ENCODE results near the gene FAH. TPM values are rescaled to one million over a fixed set of nuclear protein-coding genes. Genes with fewer than 3 reads are reported as not detected.

The FAH gene
- total RNA-seq, 1 donor from 2014 or later, result 90.5 TPM

DNA sequence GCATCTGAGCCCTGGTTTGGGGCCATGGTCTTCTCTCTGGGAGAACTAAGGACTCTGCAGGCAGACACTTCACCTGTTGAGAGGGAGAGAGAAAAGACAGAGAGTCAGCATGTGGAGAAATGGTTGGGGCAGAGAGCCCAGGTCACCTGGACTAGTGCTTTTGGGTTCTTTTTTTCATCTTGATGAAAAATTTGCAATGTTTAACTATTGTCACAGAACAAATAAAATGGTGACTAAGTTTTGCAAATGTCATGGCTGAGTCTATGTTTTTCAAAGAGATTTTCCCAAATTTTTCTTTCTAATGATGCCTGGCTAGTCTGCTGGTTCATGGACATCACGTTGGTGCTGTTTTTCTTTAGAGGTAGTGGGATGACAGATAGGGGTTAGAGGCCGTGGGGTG, 17.8 kb downstream of the FAH start:
- no peak for DNase-seq
- H3K4me1 Mint-ChIP-seq, result no peaks in the 10 kb centered on the region
- H3K27me3 Mint-ChIP-seq, result no peaks in the 10 kb centered on the region
- H3K4me3 Mint-ChIP-seq, result no peak overlapping the region
- H3K9me3 Mint-ChIP-seq, result no peaks in the 10 kb centered on the region
- intact Hi-C loops (cut with micrococcal nuclease), result no loop called here
- H3K27ac Mint-ChIP-seq, result no peak overlapping the region
- peaks cover 29% of the 10 kb centered on the region for H3K36me3 Mint-ChIP-seq (ENCODE audit: low read depth)

DNA sequence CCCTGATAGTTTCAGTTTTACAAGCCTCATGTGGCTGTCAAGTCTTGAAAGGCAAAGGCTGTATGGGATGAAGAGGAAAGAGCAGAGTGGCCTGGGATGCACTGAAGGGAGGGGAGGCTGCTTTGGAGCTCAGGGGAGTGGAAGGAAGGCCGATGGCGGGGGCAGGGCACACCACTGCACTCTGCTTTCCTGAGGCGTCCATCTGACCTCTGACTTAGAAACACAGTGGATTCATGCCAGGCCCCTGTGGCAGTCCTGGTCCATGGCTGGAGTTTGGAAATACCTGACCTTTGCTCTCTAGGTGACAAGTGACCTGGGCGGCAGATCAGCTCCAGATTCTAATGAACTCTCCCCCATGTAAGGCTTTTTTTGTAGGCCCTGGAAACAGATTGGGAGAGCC, 19.0 kb downstream of the FAH start:
- no peak overlapping the region for H3K4me3 Mint-ChIP-seq
- intact Hi-C loops (cut with micrococcal nuclease), result loop anchor here (2.0 kb wide), 2 partner anchors 19 to 113 kb away; partner anchors contain the start of genes FAH and ZFAND6
- H3K9me3 Mint-ChIP-seq, result no peaks in the 10 kb centered on the region
- no peaks in the 10 kb centered on the region for H3K27me3 Mint-ChIP-seq
- no peak for DNase-seq
- peaks cover 35% of the 10 kb centered on the region for H3K36me3 Mint-ChIP-seq (ENCODE audit: low read depth)
- H3K27ac Mint-ChIP-seq, result no peak overlapping the region
- no peaks in the 10 kb centered on the region for H3K4me1 Mint-ChIP-seq

DNA sequence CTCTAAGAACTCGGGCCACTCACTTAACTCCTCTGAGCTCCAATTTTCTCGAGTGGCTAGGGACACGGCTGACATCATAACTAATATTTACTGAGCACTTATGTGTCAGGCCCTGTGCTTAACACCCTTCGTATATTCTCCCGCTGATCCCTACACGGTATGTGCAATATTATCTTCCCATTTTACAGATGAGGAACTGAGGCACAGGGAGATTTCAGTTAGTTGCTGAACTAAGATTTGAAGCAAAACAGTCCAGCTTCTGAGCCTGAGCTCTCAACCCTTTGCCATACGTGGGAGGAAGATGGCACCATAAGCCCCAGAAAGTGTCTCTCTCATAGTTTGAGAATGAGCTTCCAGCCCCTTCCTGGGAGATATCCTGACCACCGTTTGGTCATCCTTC, 19.6 kb downstream of the FAH start:
- peaks cover 40% of the 10 kb centered on the region for H3K36me3 Mint-ChIP-seq (ENCODE audit: low read depth)
- H3K4me1 Mint-ChIP-seq, result no peaks in the 10 kb centered on the region
- H3K27me3 Mint-ChIP-seq, result no peaks in the 10 kb centered on the region
- intact Hi-C loops (cut with micrococcal nuclease), result loop anchor here (2.0 kb wide), 2 partner anchors 20 to 114 kb away; partner anchors contain the start of genes FAH and ZFAND6
- no peak for DNase-seq
- no peak overlapping the region for H3K4me3 Mint-ChIP-seq
- no peaks in the 10 kb centered on the region for H3K9me3 Mint-ChIP-seq
- H3K27ac Mint-ChIP-seq, result no peak overlapping the region

DNA sequence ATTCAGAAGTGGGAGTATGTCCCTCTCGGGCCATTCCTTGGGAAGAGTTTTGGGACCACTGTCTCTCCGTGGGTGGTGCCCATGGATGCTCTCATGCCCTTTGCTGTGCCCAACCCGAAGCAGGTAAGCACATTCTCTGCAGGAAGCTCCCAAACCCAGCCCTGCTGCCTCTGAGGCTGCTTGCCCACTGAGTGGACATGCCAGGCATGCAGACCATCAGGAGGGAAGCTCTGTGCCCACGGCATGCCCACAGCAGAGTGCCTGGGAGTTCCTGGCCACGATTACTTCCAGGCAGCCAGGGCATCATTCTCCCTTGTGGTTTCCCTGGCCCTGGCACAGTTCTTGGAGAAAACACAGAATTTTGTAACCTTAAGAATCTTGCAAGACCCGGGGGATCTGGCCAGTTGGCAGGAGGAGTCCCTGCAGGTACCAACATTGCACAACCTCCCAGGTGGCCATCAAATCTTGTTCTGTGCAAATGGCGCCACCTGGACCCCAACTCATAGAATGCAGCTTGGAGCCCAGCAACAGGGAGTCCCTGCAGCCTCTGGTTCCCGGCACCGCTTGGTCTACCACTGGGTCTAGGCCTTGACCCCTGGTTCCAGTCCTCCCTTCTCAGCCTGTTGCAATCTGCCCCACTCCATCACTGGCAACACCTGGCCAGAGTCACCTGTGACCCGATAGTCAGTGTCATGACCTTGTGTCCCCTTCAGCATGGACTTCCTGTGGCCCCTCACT, 20.4 kb downstream of the FAH start:
- intact Hi-C loops (cut with micrococcal nuclease), result loop anchor here (2.0 kb wide), 2 partner anchors 20 to 114 kb away; partner anchors contain the start of genes FAH and ZFAND6
- Mint-ChIP-seq H3K4me3 (no peak overlapping the region), H3K27ac (no peak overlapping the region), H3K4me1 (no peaks in the 10 kb centered on the region), H3K9me3 (no peaks in the 10 kb centered on the region), H3K36me3 (ENCODE audit: low read depth) (peaks cover 42% of the 10 kb centered on the region), H3K27me3 (no peaks in the 10 kb centered on the region)
- DNase-seq, result peak; percentile 92

DNA sequence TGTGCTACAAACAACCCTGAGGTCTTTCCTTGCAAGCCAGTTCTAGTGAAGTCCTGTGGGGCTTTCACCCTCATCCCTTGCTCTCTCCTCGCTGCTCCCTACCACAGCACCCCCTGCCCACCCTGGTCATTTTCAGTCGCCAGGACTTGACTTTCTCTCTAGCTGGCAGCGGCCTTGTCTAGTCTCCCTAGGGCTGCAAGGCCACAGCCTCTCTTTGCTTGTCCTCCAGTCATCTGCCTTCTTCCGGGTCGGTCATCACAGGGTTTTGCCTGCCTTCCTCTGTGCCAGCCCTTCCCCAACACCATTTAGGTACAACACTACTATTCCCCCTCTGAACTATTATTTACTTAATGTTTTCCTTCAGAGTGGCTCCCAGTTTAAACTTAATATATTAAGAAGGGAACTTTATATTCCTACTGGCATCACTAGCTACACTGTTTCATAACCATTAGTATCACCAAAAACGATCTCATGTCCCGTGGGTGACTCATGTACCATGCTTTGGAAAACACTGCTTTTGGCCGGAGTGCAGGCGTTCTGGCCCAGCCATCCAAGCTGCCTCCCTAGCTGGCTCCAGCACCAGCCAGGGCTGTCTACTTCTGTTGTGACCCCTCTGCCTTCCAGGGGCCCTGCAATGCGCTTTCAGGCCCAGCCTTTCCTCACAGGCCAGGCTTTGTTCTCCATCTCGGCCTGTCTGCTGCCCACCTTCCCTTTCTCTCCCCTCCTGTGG, 21.4 kb downstream of the FAH start:
- H3K4me1 Mint-ChIP-seq, result no peaks in the 10 kb centered on the region
- no peaks in the 10 kb centered on the region for H3K9me3 Mint-ChIP-seq
- no peaks in the 10 kb centered on the region for H3K27me3 Mint-ChIP-seq
- intact Hi-C loops (cut with micrococcal nuclease), result no loop called here
- no peak overlapping the region for H3K27ac Mint-ChIP-seq
- no peak overlapping the region for H3K4me3 Mint-ChIP-seq
- peaks cover 44% of the 10 kb centered on the region for H3K36me3 Mint-ChIP-seq (ENCODE audit: low read depth)
- DNase-seq, result no peak

DNA sequence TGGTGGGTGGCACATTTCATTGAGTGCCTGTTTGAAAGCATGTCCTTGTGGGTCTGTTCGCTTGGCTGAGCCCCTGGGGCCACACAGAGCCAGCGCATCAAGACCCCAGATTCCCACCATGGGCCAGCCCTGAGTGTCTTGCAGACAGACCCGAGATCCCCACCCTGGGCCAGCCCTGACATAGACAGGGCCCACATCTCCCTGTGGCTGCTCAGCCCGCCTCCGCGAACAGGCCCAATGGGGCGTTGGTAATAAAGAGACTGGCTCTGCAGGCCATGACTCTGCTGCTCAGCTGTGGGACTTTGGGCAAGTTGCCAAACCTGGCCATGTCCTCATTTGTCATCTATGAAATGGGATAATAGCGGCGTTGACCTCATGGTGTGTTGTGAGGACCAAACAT, 22.6 kb downstream of the FAH start:
- Mint-ChIP-seq H3K4me1 (no peaks in the 10 kb centered on the region), H3K27me3 (no peaks in the 10 kb centered on the region), H3K4me3 (no peak overlapping the region), H3K27ac (no peak overlapping the region), H3K9me3 (no peaks in the 10 kb centered on the region), H3K36me3 (ENCODE audit: low read depth) (peaks cover 48% of the 10 kb centered on the region)
- DNase-seq, result no peak
- intact Hi-C loops (cut with micrococcal nuclease), result no loop called here

DNA sequence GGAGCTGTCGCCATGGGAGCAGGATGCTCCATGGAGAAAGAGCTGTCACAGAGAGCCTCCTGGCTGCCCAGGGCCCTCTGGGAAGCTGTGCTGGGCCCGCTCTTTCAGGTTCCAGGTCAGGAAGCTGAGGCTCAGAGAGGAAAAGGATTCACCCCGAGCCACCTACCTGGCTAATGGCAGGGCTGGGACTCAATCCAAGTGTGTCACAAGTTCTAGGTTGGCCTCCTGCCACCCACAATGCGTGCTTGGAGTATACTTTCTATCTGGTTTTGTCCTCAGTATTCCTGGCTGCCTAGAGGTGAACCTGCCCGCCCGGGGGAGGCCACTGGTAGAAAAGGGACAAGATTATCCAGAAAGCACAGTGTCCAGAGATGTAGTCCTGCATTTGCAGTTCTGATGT, 23.6 kb downstream of the FAH start:
- no peaks in the 10 kb centered on the region for H3K4me1 Mint-ChIP-seq
- no peaks in the 10 kb centered on the region for H3K9me3 Mint-ChIP-seq
- intact Hi-C loops (cut with micrococcal nuclease), result no loop called here
- no peak overlapping the region for H3K27ac Mint-ChIP-seq
- H3K4me3 Mint-ChIP-seq, result no peak overlapping the region
- no peaks in the 10 kb centered on the region for H3K27me3 Mint-ChIP-seq
- H3K36me3 Mint-ChIP-seq (ENCODE audit: low read depth), result peaks cover 46% of the 10 kb centered on the region
- DNase-seq, result no peak

DNA sequence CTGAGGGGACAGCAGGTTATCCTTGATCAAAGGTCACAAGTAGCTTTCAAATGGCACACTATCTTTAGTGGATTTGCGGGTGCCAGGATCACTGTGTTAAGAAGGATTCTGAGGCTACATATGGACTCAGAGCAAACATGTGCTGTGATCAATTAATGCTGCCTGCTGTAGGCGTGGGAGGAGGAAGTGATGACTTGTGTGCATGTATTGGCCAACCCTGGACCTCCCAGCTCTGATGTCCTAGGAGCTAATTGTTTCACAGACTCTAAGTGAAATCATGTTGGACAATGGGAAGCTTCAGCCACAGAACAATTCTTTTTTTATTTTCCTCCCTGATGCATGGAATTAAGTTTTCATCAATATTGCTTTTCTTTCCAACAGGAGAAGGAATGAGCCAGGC, 24.4 kb downstream of the FAH start:
- Mint-ChIP-seq H3K36me3 (ENCODE audit: low read depth) (peaks cover 46% of the 10 kb centered on the region), H3K4me1 (no peaks in the 10 kb centered on the region), H3K27me3 (no peaks in the 10 kb centered on the region), H3K4me3 (no peak overlapping the region), H3K27ac (no peak overlapping the region), H3K9me3 (no peaks in the 10 kb centered on the region)
- intact Hi-C loops (cut with micrococcal nuclease), result no loop called here
- no peak for DNase-seq

DNA sequence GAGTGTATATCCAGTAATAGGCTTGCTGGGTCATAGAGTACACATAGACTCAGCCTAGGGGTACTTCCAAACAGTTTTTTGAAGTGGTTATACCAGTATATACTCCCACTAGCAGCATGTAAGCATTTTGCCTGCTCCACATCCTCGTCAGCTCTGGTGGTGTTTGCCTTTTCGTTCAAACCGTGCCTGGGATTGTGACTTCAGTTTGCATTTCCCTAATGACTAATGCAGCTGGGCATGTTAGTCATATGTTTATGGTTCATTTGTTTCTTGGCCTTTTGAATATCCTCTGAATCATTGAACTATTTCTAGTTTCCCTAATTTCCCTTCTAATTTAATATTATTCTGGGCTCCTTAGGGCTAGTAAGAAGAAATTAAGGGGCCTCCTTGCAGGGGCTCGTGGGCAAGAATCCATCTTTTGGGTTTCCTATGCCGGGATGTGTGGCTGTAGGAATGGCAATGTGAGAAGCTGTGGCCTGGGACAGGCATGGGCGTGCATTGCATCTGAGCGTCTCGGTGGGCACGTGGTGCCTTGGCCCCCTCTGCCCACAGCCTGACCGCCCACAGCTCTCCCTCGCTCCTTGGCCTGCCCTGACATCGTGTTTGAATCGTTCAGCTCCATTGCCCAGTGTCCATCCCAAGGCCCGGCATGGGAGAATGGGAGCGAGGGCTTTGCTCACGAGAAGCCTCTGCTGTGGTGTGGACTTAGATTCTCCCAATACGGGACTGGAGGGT, 26.4 kb downstream of the FAH start:
- intact Hi-C loops (cut with micrococcal nuclease), result no loop called here
- no peak for DNase-seq
- H3K27me3 Mint-ChIP-seq, result no peaks in the 10 kb centered on the region
- no peaks in the 10 kb centered on the region for H3K9me3 Mint-ChIP-seq
- no peak overlapping the region for H3K4me3 Mint-ChIP-seq
- peaks cover 49% of the 10 kb centered on the region for H3K36me3 Mint-ChIP-seq (ENCODE audit: low read depth)
- H3K27ac Mint-ChIP-seq, result no peak overlapping the region
- no peaks in the 10 kb centered on the region for H3K4me1 Mint-ChIP-seq

DNA sequence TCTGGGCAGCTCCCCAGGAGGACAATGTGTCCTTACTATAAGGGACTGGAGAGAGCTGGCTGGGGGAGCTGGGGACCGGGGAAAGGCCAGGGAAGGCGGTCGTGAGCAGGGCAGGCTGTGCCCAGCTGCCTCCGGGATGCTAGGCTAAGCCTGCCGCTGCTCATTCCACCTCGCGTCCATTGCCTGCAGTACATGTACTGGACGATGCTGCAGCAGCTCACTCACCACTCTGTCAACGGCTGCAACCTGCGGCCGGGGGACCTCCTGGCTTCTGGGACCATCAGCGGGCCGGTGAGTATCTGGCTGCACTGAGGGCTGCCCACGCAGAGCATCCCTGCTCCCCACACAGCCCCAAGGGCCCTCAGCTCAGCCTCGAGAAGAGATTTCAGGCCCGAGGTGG, 27.1 kb downstream of the FAH start:
- H3K4me1 Mint-ChIP-seq, result no peaks in the 10 kb centered on the region
- H3K36me3 Mint-ChIP-seq (ENCODE audit: low read depth), result peaks cover 51% of the 10 kb centered on the region
- H3K4me3 Mint-ChIP-seq, result no peak overlapping the region
- H3K27ac Mint-ChIP-seq, result no peak overlapping the region
- intact Hi-C loops (cut with micrococcal nuclease), result no loop called here
- no peak for DNase-seq
- H3K27me3 Mint-ChIP-seq, result no peaks in the 10 kb centered on the region
- H3K9me3 Mint-ChIP-seq, result no peaks in the 10 kb centered on the region

DNA sequence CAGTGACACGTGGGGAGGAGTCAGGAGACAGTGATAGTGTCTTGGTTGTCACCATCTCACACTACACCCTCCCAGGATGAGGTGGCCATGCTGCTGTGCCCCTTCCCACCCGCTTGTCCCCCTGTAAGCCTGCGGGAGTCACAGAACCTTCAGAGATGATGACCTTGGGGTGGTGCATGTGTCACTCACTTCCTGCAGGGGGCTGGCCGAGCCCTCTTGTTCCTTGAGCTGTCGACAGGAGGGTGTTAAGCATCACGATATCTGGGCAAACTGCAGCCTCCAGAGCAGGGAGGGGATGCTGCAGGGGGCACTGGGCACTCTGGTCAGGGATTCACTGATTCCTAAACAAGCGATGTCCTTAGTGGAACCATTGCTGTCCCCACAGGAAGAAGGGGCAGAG, 27.7 kb downstream of the FAH start:
- Mint-ChIP-seq H3K27me3 (no peaks in the 10 kb centered on the region), H3K36me3 (ENCODE audit: low read depth) (peaks cover 56% of the 10 kb centered on the region), H3K4me3 (no peak overlapping the region), H3K9me3 (no peaks in the 10 kb centered on the region), H3K27ac (no peak overlapping the region), H3K4me1 (no peaks in the 10 kb centered on the region)
- DNase-seq, result no peak
- intact Hi-C loops (cut with micrococcal nuclease), result no loop called here

DNA sequence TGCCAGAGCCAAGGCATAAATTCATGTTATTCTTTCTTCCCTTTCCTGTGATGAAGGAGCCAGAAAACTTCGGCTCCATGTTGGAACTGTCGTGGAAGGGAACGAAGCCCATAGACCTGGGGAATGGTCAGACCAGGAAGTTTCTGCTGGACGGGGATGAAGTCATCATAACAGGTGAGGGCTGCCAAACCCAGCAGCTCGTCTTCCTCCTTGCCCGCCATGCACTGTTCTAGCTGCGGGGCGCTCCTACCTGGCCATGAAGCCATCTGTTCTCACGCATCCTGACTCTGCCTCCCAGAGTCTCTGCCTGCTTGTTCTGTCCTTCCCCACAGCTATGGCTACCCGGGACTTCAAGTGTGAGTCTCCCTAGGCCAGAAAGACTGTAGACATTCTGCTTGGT, 28.2 kb downstream of the FAH start:
- H3K36me3 Mint-ChIP-seq (ENCODE audit: low read depth), result peaks cover 53% of the 10 kb centered on the region
- H3K4me1 Mint-ChIP-seq, result no peaks in the 10 kb centered on the region
- no peak for DNase-seq
- no peak overlapping the region for H3K4me3 Mint-ChIP-seq
- H3K27me3 Mint-ChIP-seq, result no peaks in the 10 kb centered on the region
- no peaks in the 10 kb centered on the region for H3K9me3 Mint-ChIP-seq
- no peak overlapping the region for H3K27ac Mint-ChIP-seq
- intact Hi-C loops (cut with micrococcal nuclease), result no loop called here

DNA sequence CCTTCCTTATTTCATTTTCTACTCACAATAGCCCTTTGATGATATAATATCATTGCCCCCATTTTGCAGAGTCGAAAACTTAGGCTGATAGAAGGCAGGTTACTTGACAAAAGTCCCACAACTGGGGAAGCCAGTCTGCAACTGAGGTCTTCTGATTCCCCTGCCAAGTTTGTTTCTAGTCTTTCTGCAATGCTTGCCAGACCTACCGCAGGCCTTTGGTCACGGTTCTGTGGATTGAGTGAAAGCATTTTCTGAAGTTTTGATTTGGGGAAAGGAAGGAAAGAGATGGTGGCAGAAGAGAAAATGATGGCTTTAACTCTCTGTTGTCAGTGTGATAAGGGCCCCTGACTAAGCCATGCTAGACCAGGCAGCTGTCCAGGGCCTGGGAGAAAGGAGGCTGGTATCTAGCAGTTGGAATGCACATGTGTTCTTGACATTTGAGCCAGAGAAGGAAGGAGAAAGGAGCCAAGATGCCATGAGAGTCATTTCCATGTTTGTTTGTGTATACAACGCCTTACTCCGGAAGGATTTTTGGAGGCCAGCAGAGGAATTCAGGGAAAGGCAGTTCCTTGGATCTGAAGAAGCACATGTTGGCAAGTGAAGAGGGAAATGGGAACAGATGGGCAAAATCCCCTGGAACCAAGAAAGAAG, 29.9 kb downstream of the FAH start:
- Mint-ChIP-seq H3K4me3 (no peak overlapping the region), H3K4me1 (no peaks in the 10 kb centered on the region), H3K27me3 (no peaks in the 10 kb centered on the region), H3K36me3 (ENCODE audit: low read depth) (peaks cover 56% of the 10 kb centered on the region), H3K27ac (no peak overlapping the region), H3K9me3 (no peaks in the 10 kb centered on the region)
- intact Hi-C loops (cut with micrococcal nuclease), result no loop called here
- no peak for DNase-seq

DNA sequence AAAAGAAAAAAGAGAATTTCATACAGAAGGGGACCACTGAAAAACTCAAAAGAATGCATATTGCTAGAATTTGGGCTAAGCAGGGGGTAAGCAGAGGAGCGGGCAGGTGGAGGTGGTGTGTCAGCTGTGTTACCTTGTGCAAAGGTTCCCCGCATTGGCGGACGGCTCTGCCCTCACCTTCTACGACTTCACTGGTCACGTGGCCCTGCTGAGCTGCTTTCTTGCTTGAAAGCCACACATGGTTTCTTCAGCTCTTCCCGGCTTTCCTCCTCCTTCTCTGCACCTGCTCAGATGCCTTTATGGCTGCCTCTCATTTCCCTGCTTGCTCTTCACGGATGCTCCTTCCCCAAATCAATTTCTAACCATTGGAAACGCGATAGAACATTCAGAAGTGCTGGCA, 30.5 kb downstream of the FAH start:
- H3K27me3 Mint-ChIP-seq, result no peaks in the 10 kb centered on the region
- H3K4me3 Mint-ChIP-seq, result no peak overlapping the region
- no peak overlapping the region for H3K27ac Mint-ChIP-seq
- no peak for DNase-seq
- peaks cover 59% of the 10 kb centered on the region for H3K36me3 Mint-ChIP-seq (ENCODE audit: low read depth)
- intact Hi-C loops (cut with micrococcal nuclease), result no loop called here
- H3K4me1 Mint-ChIP-seq, result no peaks in the 10 kb centered on the region
- no peaks in the 10 kb centered on the region for H3K9me3 Mint-ChIP-seq

All from activated CD4-positive, alpha-beta T cell treated with anti-CD3 and anti-CD28 coated beads, Interleukin-2, amount 10 ng/mL, durations not matched to agents 24 days and 14 days (primary cell).